SU-DHL-6 (cell line): ENCODE data around the gene CYP1A1.

Source experiments
- H2AFZ ChIP-seq: fragments of 200-600 bp; sonication (generic); 2 replicates; pipeline ENCODE4 v1.6.1; 2014; ENCODE audit warnings: low read depth, mild to moderate bottlenecking, moderate library complexity, mixed read lengths, antibody characterized with exemption, low read length; ENCODE audit not compliant: severe bottlenecking
- H3F3A ChIP-seq: fragments of 200-600 bp; shearing (Covaris generic); 2 replicates; pipeline ENCODE4 v1.6.0; 2016; ENCODE audit warnings: antibody characterized with exemption, mild to moderate bottlenecking; ENCODE audit not compliant: insufficient read depth
- H3K27ac ChIP-seq: fragments of 200-600 bp; sonication (generic); 2 replicates; pipeline ENCODE4 v1.5.1; 2016; ENCODE audit warnings: low read depth, mild to moderate bottlenecking, low read length, moderate library complexity, mixed read lengths
- H3K27me3 ChIP-seq: fragments of 200-600 bp; sonication (generic), shearing (Covaris generic); 2 replicates; pipeline ENCODE4 v1.6.0; 2014; ENCODE audit warnings: mild to moderate bottlenecking, low read length
- H3K36me3 ChIP-seq: fragments of 200-600 bp; sonication (generic); 2 replicates; pipeline ENCODE4 v1.6.1; 2014; ENCODE audit warnings: mild to moderate bottlenecking, low read length, mixed read lengths
- H3K4me2 ChIP-seq: fragments of 300-600, 200-600 bp; shearing (Covaris generic), sonication (generic); 2 replicates; pipeline ENCODE4 v1.6.0; 2014; ENCODE audit warnings: low read length, low read depth, mild to moderate bottlenecking; ENCODE audit not compliant: poor library complexity, severe bottlenecking
- H3K4me3 ChIP-seq: fragments of 200-600 bp; sonication (generic); 2 replicates; pipeline ENCODE4 v1.5.1; 2014; ENCODE audit warnings: antibody characterized with exemption, low read length, mild to moderate bottlenecking, mixed read lengths; ENCODE audit not compliant: insufficient read depth, poor library complexity, severe bottlenecking
- H3K79me2 ChIP-seq: fragments of 200-600 bp; sonication (generic); 2 replicates; pipeline ENCODE4 v1.6.1; 2014; ENCODE audit warnings: mild to moderate bottlenecking, low read length, moderate library complexity; ENCODE audit not compliant: insufficient read depth
- H3K9ac ChIP-seq: fragments of 200-600 bp; sonication (generic); 2 replicates; pipeline ENCODE4 v1.7.0; 2014; ENCODE audit warnings: mild to moderate bottlenecking, low read length
- H3K9me2 ChIP-seq: fragments of 200-600 bp; sonication (generic); replicated peaks from 2 replicates; pipeline ENCODE4 v1.6.1; 2014; ENCODE audit warnings: low read length; ENCODE audit not compliant: insufficient read depth
- H3K9me3 ChIP-seq: fragments of 200-600 bp; sonication (generic); 2 replicates; pipeline ENCODE4 v1.6.1; 2014; ENCODE audit warnings: low read length, mixed read lengths; ENCODE audit not compliant: insufficient read depth
- H4K20me1 ChIP-seq: fragments of 200-600 bp; sonication (generic); 2 replicates; pipeline ENCODE4 v1.6.1; 2014; ENCODE audit warnings: low read depth, mild to moderate bottlenecking, antibody characterized with exemption, low read length, moderate library complexity, mixed read lengths
- EZH2phosphoT487 ChIP-seq: fragments of 200-600 bp; sonication (generic), shearing (Covaris generic); conservative IDR thresholded peaks from 2 replicates; pipeline ENCODE4 v1.6.1; 2018; ENCODE audit warnings: mild to moderate bottlenecking, antibody characterized with exemption, low read length, moderate library complexity, mixed read lengths
- TF ChIP-seq, protein P1 (sequence below): fragments of 200-600 bp; sonication (generic); IDR thresholded peaks from one replicate; pipeline ENCODE4 v1.5.1; 2017; ENCODE audit warnings: antibody characterized with exemption, mild to moderate bottlenecking, low read length, moderate library complexity; ENCODE audit not compliant: insufficient read depth, poor library complexity, severe bottlenecking

Gene CYP1A1

DNA sequence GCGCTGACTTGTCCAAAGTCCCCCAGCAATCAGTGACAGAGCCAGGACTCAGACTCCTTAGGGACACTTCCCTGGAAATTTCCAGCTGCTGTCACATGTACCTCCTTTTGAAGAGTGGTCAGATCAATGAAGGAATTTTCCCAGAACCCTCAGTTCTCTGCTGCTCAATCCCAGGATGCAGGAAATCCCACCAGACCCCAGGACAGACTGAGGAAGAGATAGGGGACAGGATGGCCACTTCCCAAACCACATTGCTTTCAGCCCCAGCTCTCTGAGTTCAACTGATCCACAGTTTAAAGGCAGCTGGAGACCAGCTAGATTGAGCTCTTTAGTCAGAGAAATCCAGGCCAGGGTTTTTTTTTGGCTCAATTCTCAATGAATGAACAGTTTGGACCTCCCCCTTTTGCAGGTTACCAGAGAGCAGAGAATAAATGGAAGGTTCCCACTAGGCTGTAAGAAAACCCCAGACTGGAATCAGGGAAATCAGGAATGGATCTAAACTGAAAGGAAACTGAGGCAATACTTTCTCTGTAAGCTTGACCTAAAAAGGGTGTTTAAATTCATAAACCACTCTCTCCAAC, 1.5 kb downstream of the CYP1A1 start:
- H4K20me1 ChIP-seq: no peaks in the 10 kb centered on the region
- H3F3A ChIP-seq: no peaks in the 10 kb centered on the region
- no peaks in the 10 kb centered on the region for H3K79me2 ChIP-seq
- TF ChIP-seq, protein P1, sequence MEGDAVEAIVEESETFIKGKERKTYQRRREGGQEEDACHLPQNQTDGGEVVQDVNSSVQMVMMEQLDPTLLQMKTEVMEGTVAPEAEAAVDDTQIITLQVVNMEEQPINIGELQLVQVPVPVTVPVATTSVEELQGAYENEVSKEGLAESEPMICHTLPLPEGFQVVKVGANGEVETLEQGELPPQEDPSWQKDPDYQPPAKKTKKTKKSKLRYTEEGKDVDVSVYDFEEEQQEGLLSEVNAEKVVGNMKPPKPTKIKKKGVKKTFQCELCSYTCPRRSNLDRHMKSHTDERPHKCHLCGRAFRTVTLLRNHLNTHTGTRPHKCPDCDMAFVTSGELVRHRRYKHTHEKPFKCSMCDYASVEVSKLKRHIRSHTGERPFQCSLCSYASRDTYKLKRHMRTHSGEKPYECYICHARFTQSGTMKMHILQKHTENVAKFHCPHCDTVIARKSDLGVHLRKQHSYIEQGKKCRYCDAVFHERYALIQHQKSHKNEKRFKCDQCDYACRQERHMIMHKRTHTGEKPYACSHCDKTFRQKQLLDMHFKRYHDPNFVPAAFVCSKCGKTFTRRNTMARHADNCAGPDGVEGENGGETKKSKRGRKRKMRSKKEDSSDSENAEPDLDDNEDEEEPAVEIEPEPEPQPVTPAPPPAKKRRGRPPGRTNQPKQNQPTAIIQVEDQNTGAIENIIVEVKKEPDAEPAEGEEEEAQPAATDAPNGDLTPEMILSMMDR: no peak
- TF ChIP-seq EZH2phosphoT487: no peak
- H2AFZ ChIP-seq: no peak overlapping the region
- no peaks in the 10 kb centered on the region for H3K27me3 ChIP-seq
- H3K9ac ChIP-seq: no peak overlapping the region
- no peak overlapping the region for H3K27ac ChIP-seq
- no peaks in the 10 kb centered on the region for H3K36me3 ChIP-seq
- no peak overlapping the region for H3K4me2 ChIP-seq
- no peak overlapping the region for H3K4me3 ChIP-seq
- H3K9me3 ChIP-seq: no peaks in the 10 kb centered on the region
- no peaks in the 10 kb centered on the region for H3K9me2 ChIP-seq

DNA sequence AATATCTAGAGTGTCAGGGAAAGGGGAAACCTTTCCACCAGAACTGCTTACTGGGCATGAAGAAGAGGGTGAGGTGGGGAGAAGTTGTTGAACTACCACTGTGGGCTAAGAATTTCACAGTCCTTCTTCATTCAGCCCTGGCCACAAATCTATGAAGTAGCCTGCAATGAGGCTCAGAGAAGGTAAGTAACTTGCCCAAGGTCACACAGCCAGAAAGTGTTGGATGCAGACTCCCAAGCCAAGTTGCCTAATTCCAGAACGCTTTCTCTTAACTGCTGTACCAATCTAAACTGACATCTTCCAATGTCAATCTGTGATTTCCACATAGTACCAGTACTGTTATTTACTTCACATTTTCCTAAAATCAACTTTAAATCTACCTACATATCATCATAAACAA, 2.1 kb downstream of the CYP1A1 start:
- Histone ChIP-seq H2AFZ (no peak overlapping the region), H3K4me2 (no peak overlapping the region), H3K4me3 (no peak overlapping the region), H3K79me2 (no peaks in the 10 kb centered on the region), H3K36me3 (no peaks in the 10 kb centered on the region), H3K27ac (no peak overlapping the region), H3K9ac (no peak overlapping the region), H3F3A (no peaks in the 10 kb centered on the region), H3K9me2 (no peaks in the 10 kb centered on the region), H3K27me3 (no peaks in the 10 kb centered on the region), H3K9me3 (no peaks in the 10 kb centered on the region), H4K20me1 (no peaks in the 10 kb centered on the region)
- TF ChIP-seq, protein P1: no peak
- no peak for TF ChIP-seq EZH2phosphoT487

DNA sequence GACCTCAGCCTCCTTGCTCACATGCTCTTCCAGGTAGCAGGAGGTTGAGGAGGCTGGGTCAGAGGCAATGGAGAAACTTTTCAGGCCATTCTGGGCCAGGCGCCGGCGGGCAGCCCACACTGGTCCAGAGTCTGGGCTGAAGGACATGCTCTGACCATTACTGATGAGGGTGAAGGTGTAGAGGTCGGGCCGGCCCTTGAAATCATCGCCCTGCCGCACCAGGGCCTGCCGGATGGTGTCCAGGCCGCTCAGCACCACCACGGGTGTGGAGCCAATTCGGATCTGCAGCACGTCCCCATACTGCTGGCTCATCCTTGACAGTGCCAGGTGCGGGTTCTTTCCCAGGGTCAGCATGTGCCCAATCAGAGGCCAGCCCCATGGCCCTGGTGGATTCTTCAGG, 2.7 kb downstream of the CYP1A1 start:
- TF ChIP-seq EZH2phosphoT487: no peak
- TF ChIP-seq, protein P1: no peak
- Histone ChIP-seq H3K9me2 (no peaks in the 10 kb centered on the region), H3F3A (no peaks in the 10 kb centered on the region), H3K27ac (no peak overlapping the region), H2AFZ (no peak overlapping the region), H3K36me3 (no peaks in the 10 kb centered on the region), H3K4me2 (no peak overlapping the region), H3K9me3 (no peaks in the 10 kb centered on the region), H3K9ac (no peak overlapping the region), H4K20me1 (no peaks in the 10 kb centered on the region), H3K4me3 (no peak overlapping the region), H3K27me3 (no peaks in the 10 kb centered on the region), H3K79me2 (no peaks in the 10 kb centered on the region)
